HG02885 (cell line): ENCODE results near the gene MBNL2.

Source experiments
- ATAC-seq: cut with Tn5 transposase; IDR thresholded peaks from one replicate; pipeline ENCODE4 v1.9.1; 2021; ENCODE audit warnings: mild to moderate bottlenecking; ENCODE audit not compliant: unreplicated experiment, poor library complexity

The MBNL2 gene

DNA sequence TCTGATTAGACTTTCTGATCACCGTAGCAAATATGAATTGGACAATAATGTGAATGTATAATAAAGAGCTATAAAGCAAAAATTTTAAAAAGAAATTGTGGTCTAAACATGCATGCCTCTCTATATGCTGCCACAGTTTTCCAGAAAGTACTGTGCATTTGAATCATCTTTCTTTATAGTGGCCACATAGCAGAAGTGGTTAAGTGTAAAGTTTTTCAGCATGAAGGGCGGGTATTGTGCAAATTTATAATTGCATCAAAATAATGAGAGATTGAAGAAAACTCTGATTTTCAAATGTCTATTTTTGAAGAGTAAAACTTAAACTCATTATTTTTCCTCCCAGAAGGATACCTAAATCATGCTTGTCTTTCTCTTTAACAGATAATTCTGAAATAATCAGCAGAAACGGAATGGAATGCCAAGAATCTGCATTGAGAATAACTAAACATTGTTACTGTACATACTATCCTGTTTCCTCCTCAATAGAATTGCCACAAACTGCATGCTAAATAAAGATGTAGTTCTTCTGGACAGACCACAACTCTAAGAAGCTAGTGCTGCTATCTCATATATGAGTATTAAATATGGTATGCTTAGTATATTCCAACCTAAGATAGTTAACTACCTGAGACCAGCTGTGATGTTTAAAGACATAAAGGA, 168.9 kb downstream of the MBNL2 start:
- ATAC-seq: no peak

DNA sequence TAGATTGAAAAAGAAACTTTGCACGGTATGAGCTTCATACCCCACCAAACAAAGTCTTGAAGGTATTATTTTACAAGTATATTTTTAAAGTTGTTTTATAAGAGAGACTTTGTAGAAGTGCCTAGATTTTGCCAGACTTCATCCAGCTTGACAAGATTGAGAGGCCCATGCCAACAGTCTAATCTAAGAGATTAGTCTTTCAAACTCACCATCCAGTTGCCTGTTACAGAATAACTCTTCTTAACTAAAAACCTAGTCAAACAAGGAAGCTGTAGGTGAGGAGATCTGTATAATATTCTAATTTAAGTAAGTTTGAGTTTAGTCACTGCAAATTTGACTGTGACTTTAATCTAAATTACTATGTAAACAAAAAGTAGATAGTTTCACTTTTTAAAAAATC, 169.9 kb downstream of the MBNL2 start:
- ATAC-seq: no peak

DNA sequence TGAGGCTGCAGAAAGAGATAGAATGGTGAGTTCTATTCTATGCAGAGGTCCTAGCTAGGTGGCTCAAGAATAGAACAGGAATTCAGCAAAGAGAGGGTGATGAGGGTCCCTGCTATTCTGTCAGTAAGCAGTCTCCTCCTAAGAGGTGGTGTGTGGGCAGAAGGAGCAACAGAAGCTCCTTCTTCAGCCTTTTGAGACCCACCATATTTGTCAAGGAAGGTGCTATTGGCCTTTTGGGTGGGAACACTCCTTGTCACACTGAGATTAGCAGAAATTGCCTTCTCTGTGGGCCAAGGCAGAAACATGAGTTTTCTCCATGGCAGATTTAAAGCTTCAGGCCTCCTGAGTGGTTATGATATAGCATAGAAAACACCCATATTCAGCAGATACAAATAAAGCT, 172.4 kb downstream of the MBNL2 start:
- ATAC-seq: no peak

DNA sequence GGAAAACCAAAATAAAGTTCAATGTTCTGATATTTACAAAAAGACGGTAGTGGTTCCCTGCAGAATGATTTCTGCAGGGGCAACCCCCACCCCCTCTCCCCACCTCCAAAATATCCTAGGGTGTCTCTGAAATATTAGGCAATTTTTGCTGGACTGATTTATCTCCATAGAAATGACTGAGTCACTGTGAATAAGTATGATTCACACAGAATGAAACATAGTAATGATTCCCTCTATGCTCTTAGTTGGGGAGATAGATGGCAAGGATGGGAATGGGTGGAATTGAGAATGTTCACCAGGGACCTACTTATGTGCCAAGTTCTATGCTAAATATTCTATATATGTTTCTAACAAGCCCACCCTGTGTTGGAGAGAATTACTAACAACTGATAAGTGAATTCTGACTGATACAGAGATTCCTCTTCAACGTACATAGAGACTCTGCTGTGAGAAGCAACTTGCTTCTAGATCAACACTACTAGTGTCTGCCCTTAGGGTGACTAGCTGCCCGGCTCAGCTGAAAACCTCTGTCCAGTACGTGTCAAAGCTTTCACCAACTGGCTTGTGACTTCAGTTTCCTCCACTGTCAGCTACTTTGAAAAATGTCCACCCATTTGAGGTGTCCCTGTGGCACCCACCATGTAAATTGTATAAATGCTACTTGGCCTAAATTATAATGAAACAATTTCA, 173.5 kb downstream of the MBNL2 start:
- no peak for ATAC-seq

DNA sequence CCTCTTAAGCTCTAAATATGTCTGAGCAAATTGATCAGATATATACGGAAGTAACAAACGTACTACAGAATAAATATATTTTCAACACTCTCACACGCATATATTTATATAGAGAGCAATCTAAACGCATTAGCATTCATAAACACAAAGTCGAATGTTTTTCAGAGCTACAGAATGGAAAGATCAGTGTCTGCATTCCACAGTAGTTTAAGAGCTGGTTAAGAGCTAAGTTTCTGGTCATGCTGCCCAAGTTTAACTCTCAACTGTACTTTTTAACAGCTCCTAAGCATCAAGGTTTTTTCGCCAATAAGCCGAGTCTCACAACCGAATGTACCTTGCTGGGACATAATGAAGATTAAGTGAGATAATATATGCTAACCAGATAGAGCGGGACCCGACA, 175.1 kb downstream of the MBNL2 start:
- ATAC-seq: no peak

DNA sequence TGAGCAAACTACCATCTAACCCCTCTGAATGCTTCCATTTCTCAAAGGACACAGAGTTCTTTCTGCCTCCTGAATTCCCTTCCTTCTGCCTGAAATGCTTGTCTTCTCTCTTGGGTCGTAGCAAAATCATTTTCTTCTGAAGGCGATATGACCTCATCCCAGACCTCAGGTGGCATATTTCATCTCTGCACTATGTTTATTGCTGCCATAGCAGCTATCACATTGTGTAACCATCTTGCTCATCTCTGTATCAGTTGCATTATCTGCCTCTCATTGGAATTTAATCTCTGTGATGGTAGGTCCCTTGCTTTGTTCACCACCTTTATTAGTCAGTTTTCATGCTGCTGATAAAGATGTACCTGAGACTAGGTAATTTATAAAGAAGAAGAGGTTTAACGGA, 179.3 kb downstream of the MBNL2 start:
- no peak for ATAC-seq

DNA sequence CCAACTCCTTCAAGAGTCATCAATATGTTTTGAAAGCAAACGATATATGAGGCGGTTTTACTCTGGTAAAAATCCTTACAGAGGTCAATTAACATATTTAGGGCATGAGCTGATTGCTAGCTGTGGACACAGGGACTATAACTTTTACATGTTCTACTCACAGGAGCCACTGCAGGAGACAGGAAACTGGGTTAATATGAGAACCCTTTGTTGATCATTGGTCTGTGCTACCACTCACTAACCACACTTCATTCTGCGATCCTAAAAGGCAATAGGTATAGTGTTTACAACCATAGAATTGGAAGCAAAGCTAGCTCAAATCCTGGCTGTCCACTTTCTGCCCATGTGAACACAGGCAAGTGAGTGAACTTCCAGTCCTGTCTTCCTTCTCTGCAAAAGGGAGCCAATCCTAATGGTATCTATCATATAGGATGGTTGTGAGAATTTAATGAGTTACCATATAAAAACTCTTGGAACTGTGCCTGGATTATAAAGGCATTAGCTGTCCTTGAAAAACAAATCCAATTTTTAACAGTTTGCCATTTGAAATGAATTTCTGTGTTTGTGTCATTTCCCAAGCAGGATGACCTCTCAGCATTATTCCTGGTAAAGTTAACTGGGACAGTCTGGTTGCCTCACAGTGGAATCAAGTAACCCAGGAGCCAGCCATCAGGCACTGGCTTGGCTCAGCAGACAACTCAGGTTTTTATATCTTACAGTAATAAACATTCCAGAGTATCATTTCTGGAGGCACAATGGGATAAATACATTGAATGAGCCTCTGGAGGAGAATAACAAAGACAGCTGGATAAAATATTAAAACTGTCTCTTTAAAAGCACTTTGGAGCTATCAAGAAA, 182.0 kb downstream of the MBNL2 start:
- no peak for ATAC-seq

DNA sequence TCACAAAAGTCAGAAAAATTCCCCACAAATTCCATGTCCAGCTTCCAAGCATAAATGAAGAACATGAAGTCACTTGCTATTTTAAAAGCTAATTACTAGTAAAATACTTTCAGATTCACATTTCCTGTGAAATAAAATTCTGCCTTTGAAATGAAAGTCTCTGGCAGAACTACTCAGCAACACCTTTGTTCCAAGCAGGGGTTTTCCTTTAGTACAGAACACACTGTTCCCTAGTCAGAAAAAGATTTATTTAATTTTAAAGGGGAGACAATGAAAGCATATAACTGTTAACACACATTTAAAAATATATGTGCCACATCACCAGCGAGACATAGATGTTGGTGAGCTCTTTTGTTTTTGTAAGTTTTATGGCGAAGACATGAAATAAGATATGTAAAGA, 185.4 kb downstream of the MBNL2 start:
- ATAC-seq: no peak

DNA sequence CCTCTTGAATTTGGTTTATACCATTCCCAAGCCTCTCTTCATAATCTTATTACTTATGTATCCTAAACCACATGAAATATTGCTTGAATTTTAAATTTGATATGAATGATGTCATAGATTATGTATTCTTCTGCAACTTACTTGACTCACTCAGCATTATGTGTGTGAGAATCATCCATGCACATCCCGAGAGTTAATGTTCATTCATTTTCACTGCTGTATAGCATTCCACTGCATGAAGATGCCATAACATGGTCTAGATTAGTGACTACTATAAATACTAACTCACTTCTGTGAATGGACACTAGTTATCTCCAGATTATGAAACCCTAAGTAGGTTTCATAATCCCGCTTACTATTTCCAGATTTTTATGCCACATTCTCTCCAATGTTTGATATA, 186.8 kb downstream of the MBNL2 start:
- ATAC-seq: no peak

DNA sequence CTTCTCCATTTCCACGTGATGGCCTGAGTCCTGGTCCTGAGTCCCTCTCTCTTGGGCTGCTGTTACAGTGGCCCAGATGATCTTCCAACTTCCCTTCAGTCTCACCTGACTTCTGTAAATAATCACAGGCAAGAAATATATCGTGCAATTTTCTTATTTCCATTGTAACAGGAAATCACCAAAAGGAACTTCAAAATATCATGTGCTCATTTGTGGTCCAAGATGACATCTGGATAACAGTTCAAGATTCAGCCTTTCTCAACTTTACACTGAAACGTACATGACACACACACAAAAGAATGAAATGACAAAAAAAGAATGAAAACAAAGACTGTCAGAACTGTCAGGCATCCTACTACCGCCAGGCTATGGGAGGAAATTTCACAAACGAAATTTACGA, 189.9 kb downstream of the MBNL2 start:
- ATAC-seq: no peak

DNA sequence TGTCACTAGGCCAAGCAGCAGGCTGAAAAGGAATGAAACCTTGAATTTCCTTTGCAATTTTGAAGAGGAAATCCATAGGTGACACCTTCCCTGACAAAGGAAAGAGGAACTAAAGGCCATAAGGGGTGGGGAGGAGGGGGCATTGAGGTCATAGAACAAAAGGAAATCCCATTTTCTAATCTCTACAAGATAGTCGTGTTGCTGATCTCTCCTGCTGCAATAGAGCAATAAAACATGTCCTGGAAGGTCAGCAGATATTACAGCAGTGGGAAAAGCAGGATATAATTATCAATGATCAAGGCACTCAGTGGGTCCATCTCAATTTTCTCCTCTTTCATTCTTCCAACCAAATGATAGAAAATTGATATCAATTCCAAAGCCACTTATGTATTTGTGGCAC, 191.6 kb downstream of the MBNL2 start:
- ATAC-seq: no peak

DNA sequence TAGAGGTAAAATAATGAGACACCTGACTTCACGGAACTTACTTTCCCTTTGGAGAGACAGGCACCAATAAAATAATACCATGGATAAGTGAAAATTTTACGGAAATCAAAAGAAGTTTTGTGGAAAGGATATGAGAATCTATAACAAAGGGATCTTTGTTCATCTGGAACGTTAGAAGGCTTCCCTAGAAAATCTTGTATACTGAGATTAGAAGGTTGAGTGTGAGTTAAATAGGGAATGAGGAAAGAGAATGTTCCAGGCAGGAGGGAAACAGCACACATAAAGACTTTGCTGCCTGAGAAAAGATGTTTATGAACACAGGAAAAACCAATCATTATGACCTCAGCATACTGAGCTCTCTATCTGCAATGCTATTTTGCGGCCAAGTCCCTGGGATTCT, 192.3 kb downstream of the MBNL2 start:
- no peak for ATAC-seq

DNA sequence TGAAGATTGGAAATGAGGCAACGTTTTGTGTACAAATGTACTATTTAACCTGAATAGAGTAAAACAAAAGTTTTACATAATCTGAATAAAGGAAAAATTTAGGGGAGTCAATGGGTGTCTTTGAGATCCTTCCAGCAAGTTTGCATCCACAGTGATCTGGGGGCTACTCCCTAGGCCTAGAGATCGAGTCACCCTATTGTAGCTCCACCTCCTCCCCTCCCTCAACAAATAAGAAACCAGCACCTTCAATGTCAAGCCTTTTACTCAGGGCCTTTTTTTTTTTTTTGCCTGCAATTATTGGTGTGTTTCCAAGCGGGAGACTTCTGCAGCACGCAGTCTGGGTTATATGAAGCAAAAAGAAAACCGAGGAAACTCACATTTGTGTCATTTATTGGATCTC, 195.6 kb downstream of the MBNL2 start:
- ATAC-seq: no peak

DNA sequence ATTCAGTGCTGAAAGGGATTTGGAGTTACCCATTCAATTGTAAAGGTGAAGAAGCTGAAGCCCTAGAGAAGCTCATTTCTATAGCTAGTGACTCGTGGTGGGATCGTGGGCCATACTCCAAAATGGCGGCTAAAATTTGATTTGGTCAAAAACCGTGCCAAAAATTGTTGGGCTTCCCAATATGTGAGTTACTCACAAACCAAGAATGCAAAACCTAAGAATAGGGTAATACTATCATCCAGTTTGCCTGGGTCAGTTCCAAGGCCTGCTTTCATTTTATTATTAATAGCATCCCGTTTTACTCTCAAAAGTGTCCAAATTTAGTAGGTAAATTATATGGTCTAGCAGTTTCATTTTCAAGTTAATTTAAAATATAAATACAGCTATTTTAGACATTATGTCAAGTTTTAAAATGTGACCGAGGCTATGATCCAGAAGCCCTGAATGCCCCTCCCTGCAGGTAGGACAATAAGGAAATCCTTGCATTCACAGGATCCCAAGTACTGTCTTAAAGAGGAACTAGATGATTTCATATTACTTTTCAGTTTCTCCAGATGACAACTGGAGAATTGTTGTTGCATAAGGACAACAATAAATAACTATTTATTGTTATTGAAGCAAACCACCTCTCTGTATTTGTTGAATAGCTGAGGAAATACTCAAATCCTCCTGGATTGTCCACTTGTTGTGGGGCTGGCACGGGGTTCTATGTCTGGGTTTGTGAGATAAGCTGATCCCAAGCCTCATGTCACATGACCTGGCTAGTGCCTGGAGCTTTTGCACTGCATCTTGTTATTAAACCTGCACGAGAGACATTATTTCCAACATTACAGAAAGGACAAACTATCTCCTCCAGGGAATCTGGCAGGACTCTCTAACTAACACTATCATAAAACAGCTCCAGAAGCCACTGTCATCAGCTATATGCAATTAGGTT, 200.3 kb downstream of the MBNL2 start:
- no peak for ATAC-seq

DNA sequence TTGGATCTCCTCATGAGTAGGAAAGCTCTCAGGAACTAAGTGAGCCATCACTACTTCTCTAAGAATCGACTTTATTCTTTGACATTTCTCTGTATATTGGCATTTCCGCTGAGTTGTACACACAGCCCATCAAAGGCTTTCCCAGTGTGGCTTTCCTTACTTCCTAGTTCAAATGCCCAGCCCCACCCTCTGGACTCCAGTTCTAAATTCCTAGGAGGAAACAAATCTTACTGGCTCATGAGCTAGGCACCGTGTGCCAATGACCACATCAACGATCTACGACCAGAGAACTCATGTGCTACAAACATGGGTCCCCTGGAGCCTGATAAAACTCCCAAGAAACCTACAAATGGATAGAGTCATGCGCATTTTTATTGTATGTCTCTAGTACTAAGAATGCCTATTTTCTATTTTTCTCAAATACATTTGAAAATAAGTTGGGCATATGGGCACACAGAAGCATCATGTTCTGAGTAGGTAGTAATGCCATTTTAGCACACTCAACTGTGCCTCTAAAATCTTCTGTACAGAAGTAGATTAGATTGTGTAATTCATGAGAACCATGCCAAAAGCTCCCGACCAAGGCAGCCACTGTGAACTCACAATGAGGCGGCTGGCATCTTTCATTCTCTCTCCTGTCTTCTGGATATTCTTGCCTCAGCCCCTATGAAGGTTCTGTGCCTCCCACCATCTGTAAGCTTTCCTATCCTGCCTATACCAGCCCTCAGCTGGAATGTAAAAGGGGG, 201.3 kb downstream of the MBNL2 start:
- ATAC-seq: no peak

DNA sequence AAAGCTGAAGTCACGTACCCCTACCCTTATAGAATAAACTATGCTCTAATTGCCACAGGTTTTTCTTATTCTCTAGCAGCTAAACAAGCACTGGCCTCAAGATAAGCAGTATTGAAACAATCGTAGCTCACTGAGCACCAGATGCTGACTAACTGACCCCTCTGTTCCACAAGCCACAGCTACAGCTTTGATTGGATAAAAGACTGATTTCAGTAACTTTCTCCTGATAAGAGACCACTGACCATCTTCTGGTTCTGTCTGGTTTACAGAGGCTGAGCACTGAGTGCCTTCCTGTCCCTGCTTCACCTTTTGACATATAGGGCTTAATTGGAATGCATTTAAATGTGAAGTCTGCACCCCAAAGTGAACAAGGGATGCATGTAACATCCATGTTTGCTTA, 203.5 kb downstream of the MBNL2 start:
- ATAC-seq: no peak

DNA sequence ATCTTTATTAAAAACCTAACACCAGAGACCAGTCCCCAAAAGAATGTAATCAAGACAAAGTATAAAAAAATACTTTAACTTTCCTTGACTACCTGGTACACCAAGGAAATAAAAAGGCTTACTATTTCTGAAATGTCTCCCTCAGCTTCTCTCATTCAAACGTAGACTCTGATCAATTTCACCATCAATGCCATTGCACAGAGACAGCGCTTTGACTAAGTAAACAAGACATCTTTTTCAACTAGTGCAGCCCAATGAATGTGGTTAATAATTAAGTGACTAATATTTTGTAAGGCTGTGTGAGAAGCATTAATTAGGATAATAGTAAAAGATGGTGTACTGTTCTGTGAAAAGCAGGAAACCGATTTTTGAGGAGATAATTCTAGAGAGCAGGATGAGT, 204.6 kb downstream of the MBNL2 start:
- no peak for ATAC-seq

DNA sequence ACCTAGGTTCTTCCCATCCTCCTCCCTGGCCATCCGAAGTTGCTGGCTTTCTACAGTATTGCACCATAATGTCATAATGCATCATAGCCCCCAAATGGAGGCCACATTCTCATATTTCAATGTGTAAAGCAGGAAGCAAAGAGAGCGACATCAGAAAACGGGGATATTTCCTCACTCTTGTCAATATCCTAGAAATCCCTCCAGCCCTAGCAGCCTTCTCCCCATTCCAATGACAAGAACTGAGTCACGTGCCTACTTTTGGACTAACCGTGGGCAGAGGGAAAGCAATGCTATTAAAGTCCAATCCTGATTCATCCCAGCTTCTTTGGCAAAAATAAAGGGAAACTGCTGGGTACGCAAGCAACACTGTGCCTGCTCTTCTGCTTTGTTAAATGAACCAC, 207.5 kb downstream of the MBNL2 start:
- ATAC-seq: no peak

DNA sequence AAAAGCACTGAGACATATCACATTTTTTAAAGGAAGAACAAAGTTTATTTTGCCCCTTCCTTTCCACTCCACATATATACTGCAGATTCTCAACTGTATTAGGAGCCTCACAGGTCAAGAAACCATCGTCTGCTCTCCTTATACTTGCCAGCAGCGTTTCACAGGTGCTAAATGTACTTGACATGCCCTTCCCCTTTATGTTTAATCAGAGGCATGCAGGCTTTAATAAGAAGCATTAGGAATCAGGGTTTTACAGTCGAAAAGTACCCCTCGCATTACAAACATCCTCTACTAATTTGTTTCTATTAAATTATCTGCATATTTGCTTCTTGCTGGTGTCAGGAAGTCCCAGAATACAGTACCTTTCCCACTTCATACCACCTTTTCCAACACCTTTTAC, 208.2 kb downstream of the MBNL2 start:
- no peak for ATAC-seq
